Naive B cell (primary cell): Measurements from ENCODE around the gene DCBLD1. TPM values are rescaled to one million over a fixed set of nuclear protein-coding genes. Genes with fewer than 3 reads are reported as not detected.

Source experiments
- ATAC-seq, 2 donors: fragments of 150-1000 bp; cut with Tn5 transposase; 2 replicates each; pipeline ENCODE4 v1.10.0; 2021; ENCODE audit warnings: low read depth in 2 of 2, mild to moderate bottlenecking in 2 of 2, moderate library complexity in 2 of 2
- DNase-seq: peaks from one replicate; pipeline ENCODE4 v3.0.0; 2022
- H3K27ac Mint-ChIP-seq, 6 donors: one replicate each; pipeline ENCODE4 v1.8.0; 2020 to 2022; ENCODE audit warnings: mild to moderate bottlenecking in 6 of 6, mixed read lengths in 6 of 6, moderate library complexity in 5 of 6, inconsistent platforms in 2 of 6
- H3K27me3 Mint-ChIP-seq, 3 donors: one replicate each; pipeline ENCODE4 v1.8.0; 2021 to 2022; ENCODE audit warnings: mixed read lengths in 3 of 3, mild to moderate bottlenecking in 1 of 3
- H3K36me3 Mint-ChIP-seq, 2 donors: one replicate each; pipeline ENCODE4 v1.8.0; 2020 to 2022; ENCODE audit warnings: mixed read lengths in 2 of 2, inconsistent platforms in 1 of 2, mild to moderate bottlenecking in 1 of 2
- H3K4me1 Mint-ChIP-seq, 3 donors: one replicate each; pipeline ENCODE4 v1.8.0; 2020 to 2022; ENCODE audit warnings: mixed read lengths in 3 of 3, inconsistent platforms in 1 of 3, mild to moderate bottlenecking in 1 of 3, moderate library complexity in 1 of 3
- H3K4me3 Mint-ChIP-seq, 8 donors: one replicate each; pipeline ENCODE4 v1.8.0; 2020 to 2022; ENCODE audit warnings: mild to moderate bottlenecking in 8 of 8, mixed read lengths in 8 of 8, moderate library complexity in 8 of 8, inconsistent platforms in 2 of 8
- H3K9me3 Mint-ChIP-seq, 7 donors: one replicate each; pipeline ENCODE4 v1.8.0; 2020 to 2022; ENCODE audit warnings: mixed read lengths in 7 of 7, mild to moderate bottlenecking in 5 of 7, inconsistent platforms in 2 of 7, moderate library complexity in 1 of 7
- polyA plus RNA-seq, 6 donors: library from polyadenylated mRNA; unstranded; fragments of 300-500 nt; fragmentation: Illumina TruSeq; gene quantifications; one replicate each; pipeline ENCODE4 v1.2.3, GENCODE V29; 2021; ENCODE audit warnings: low read depth in 6 of 6

DCBLD1 gene
- polyA plus RNA-seq, 6 donors from 2014 or later, result 0.23 to 0.65 (median 0.34) TPM; not detected in 3

DNA sequence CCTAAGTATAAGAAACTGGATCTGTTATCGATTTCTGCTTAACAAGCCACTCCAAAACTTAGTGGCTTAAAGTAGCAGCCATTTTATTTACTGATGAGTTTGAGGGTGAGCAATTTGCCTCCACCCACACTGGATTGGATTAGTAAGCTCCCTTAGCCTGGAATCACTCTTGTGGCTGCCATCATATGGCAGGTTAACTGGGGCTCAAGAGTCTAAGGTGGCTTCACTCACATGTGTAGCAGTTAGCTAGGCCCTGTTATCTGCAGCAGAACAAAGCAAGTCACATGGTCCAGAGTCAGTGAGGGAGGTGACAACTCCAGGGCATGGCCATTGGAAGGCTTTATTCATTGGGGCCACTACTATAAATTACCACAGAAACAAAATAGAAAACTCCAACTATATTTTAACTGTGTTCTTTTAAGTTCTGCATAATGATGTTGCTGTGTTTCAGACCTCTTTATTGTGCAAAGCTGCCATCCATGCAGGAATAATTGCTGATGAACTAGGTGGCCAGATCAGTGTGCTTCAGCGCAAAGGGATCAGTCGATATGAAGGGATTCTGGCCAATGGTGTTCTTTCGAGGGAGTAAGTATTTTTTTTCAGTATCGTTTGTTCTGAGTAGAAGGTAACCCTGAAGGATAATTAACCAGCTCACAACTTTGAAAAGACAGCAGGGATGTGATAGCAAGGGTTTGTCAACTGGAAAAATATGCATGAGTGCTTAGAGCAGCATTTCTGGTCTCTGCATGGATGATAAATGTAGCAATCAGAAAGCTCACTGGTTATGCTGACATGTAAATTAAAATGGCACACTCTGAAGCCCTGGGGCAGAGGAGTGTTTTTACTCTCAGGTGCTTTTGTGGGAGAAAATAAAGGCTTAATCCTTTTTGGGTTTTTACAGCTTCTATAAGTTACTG lies 49.6 kb downstream of the DCBLD1 start:
- no peak for ATAC-seq
- no peak for DNase-seq
- Mint-ChIP-seq H3K27ac (no peak overlapping the region), H3K9me3 (no peaks in the 10 kb centered on the region), H3K27me3 (peaks cover 9 to 28% (median 13%) of the 10 kb centered on the region in 3 donors), H3K4me3 (no peak overlapping the region), H3K4me1 (no peaks in the 10 kb centered on the region), H3K36me3 (no peaks in the 10 kb centered on the region)

DNA sequence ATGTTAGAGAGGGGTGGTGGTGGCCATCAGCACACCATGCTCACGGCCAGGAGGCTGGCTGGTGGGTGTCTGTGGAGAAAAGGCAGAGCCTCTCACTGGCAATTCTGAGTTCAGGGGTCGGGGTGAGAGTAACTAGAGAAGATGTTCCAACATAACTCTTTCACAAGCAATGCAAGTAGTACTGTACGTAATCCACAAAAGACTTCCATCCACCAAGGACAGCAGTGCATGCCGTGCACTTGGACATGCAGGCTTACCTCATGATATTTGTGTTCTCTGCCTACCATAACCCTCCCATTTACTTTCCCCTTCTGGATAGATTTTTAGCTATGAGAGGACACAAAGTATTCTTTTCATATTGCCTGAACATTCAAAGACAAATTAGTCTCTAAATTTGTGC lies 51.3 kb downstream of the DCBLD1 start:
- DNase-seq (no peak), ATAC-seq (no peak)
- H3K9me3 Mint-ChIP-seq, result no peaks in the 10 kb centered on the region
- H3K27me3 Mint-ChIP-seq, result peaks cover 9 to 28% (median 9%) of the 10 kb centered on the region in 3 donors
- H3K36me3 Mint-ChIP-seq, result no peaks in the 10 kb centered on the region
- no peaks in the 10 kb centered on the region for H3K4me1 Mint-ChIP-seq
- H3K27ac Mint-ChIP-seq, result no peak overlapping the region
- no peak overlapping the region for H3K4me3 Mint-ChIP-seq

DNA sequence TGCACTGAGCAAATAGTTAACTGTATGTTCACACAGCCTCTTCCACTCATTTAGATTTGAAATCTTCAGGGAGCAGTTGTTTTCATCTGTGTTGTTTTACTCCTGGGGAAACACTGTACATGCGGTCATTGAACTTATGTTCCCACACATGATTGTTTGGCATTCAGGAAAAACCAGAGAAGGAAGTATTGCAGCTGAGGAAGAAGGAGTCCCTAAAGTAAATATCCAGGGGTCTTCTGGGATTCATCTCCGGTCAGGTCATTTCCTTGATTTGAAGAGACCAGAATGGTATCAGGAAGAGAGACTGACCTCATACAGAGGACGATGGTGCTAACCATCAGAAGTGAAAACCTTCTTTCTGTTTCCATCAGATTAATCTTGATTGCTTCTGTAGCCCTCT lies 52.5 kb downstream of the DCBLD1 start:
- peaks cover 9 to 28% (median 11%) of the 10 kb centered on the region in 3 donors for H3K27me3 Mint-ChIP-seq
- H3K9me3 Mint-ChIP-seq, result no peaks in the 10 kb centered on the region
- H3K27ac Mint-ChIP-seq, result no peak overlapping the region
- ATAC-seq, result no peak
- DNase-seq, result no peak
- no peaks in the 10 kb centered on the region for H3K4me1 Mint-ChIP-seq
- H3K4me3 Mint-ChIP-seq, result no peak overlapping the region
- H3K36me3 Mint-ChIP-seq, result no peaks in the 10 kb centered on the region

DNA sequence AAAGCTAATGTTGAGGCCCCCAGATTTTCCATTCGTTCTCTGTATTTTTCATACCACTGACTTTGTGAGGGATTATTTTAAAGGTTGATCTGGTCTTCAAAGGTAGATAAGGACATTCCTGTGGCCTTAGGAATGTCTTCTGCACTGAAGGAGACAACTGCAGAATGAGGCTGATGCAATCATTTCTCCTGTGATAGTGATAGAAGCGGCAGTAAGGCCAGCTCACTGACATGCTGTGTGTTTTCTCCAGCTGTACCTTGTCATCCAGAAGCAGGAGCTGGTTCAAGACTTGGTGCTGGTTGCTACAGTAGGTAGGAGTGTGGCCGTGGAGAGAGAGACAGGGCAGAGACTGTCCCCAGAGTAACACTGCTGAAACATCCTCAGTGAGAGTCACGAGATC lies 53.8 kb downstream of the DCBLD1 start:
- Mint-ChIP-seq H3K9me3 (no peaks in the 10 kb centered on the region), H3K27ac (no peak overlapping the region), H3K36me3 (no peaks in the 10 kb centered on the region), H3K4me3 (no peak overlapping the region), H3K27me3 (peaks cover 9 to 33% (median 15%) of the 10 kb centered on the region in 3 donors), H3K4me1 (no peaks in the 10 kb centered on the region)
- ATAC-seq (no peak), DNase-seq (no peak)

DNA sequence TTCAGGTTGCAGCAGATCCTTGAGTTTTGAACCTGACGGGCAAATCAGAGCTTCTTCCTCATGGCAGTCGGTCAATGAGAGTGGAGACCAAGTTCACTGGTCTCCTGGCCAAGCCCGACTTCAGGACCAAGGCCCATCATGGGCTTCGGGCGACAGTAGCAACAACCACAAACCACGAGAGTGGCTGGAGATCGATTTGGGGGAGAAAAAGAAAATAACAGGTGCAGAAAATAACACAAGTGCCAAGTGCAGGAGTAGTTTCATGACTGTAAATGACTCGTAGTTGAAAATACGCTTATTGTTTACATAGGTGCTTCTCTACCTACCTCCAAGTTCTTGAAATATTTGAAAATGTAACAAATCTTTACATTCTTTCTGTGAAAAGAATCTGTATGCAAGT lies 56.1 kb downstream of the DCBLD1 start:
- DNase-seq (no peak), ATAC-seq (no peak)
- Mint-ChIP-seq H3K4me3 (no peak overlapping the region), H3K36me3 (no peaks in the 10 kb centered on the region), H3K4me1 (no peaks in the 10 kb centered on the region), H3K27me3 (peaks cover 4 to 27% (median 15%) of the 10 kb centered on the region in 3 donors), H3K27ac (no peak overlapping the region), H3K9me3 (no peaks in the 10 kb centered on the region)

DNA sequence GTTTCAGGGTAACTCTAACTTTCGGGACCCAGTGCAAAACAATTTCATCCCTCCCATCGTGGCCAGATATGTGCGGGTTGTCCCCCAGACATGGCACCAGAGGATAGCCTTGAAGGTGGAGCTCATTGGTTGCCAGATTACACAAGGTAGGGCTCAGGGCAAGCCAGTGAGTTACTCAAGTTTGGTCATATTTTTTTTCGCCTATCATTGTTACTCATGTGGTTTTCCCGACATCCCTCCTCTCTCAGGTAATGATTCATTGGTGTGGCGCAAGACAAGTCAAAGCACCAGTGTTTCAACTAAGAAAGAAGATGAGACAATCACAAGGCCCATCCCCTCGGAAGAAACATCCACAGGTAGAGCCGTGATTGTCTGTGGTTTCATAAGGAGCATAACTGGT lies 58.2 kb downstream of the DCBLD1 start:
- DNase-seq (no peak), ATAC-seq (no peak)
- H3K27me3 Mint-ChIP-seq, result peaks cover 0 to 23% (median 15%) of the 10 kb centered on the region in 3 donors
- no peak overlapping the region for H3K4me3 Mint-ChIP-seq
- no peaks in the 10 kb centered on the region for H3K4me1 Mint-ChIP-seq
- no peak overlapping the region for H3K27ac Mint-ChIP-seq
- no peaks in the 10 kb centered on the region for H3K36me3 Mint-ChIP-seq
- H3K9me3 Mint-ChIP-seq, result no peaks in the 10 kb centered on the region

DNA sequence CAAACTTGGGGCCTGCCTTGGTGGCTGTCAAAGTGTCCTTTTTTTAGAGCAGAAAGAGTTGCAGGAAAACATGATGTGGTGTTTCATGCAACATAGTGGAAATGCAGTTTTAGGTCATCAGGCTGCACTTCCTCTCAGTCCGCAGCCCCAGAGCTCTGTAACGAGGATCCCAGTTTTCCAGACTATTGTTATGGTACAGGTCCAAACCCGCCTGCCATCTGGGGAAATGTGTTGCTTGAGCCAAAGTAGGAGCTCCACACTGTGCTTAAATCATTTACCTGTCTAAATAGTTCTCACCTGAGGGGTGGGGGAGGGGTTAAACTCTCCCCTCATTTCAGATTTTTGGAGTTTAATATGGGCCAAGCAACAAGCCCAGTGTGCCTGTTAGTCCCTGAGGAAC lies 60.0 kb downstream of the DCBLD1 start:
- DNase-seq, result no peak
- Mint-ChIP-seq H3K36me3 (no peaks in the 10 kb centered on the region), H3K4me3 (no peak overlapping the region), H3K9me3 (no peaks in the 10 kb centered on the region), H3K27ac (no peak overlapping the region), H3K27me3 (peaks cover 13 to 28% (median 18%) of the 10 kb centered on the region in 3 donors), H3K4me1 (peaks cover 2 to 8% (median 4%) of the 10 kb centered on the region in 3 donors)
- no peak for ATAC-seq

DNA sequence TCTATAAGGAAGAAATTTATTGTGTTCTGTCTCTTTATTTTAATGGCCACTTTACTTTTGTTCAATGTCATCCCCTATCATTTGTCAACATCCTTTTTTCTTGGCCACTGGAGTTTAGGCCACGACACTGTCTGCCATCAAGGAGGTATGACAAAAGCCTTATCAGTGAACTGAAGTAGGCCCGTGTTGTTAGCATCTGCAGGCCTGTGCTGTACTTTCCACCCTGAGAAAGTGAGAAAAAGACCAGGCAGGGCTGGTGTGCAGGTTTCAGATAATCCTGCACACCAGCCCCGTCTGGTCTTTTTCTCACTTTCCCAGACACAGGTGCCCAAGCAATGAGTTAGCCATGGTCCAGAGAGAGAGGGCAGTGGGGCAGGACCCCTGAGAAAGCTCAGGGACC lies 62.2 kb downstream of the DCBLD1 start:
- H3K36me3 Mint-ChIP-seq, result no peaks in the 10 kb centered on the region
- H3K27me3 Mint-ChIP-seq, result peaks cover 16 to 29% (median 19%) of the 10 kb centered on the region in 3 donors
- no peaks in the 10 kb centered on the region for H3K9me3 Mint-ChIP-seq
- no peak overlapping the region for H3K4me3 Mint-ChIP-seq
- H3K27ac Mint-ChIP-seq, result no peak overlapping the region
- ATAC-seq (no peak), DNase-seq (no peak)
- H3K4me1 Mint-ChIP-seq, result peaks cover 4 to 25% (median 6%) of the 10 kb centered on the region in 3 donors

DNA sequence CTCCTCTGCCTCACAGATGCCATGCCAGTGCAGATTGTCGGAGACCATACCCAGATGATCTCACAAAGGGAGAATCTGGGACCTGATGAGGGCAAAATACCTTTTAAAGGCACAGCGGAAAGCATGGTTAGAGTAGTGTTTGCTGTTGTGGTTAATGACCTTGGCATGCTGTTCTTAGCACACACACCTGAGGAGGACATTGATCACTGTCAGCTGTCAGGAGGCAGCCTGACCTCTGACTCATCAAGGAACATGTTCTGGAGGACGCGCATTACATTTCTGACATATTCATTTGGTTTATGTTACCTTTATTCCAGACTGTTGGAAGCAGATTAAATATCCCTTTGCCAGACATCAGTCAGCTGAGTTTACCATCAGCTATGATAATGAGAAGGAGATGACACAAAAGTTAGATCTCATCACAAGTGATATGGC lies 62.7 kb downstream of the DCBLD1 start:
- Mint-ChIP-seq H3K9me3 (no peaks in the 10 kb centered on the region), H3K27ac (no peak overlapping the region), H3K4me3 (peak overlapping the region in 1 of 8 donors; percentile 49), H3K4me1 (peaks cover 4 to 27% (median 6%) of the 10 kb centered on the region in 3 donors), H3K36me3 (no peaks in the 10 kb centered on the region), H3K27me3 (peaks cover 16 to 27% (median 16%) of the 10 kb centered on the region in 3 donors)
- ATAC-seq, result no peak
- DNase-seq, result no peak

DNA sequence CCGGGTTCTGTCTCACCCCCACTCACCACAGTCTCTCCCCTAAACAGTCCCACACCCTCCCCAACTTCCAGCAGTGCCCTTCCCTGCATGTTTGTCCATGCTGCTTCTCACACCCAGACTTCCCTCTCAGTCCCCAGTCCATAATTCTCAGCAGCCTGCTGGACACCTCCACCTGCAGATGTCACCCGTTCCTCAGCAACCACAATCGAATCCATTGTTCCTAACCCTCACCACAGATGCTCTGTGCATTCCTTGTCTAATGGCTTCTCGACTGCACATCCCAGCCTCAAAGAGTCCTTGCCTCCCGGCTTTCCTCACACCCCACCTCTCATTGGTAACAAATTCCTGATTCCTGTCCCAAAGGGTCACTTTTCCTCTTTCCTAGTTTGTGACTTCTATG lies 64.2 kb downstream of the DCBLD1 start:
- H3K27ac Mint-ChIP-seq, result peak overlapping the region in 2 of 6 donors; percentile 0 to 34
- no peaks in the 10 kb centered on the region for H3K36me3 Mint-ChIP-seq
- DNase-seq (no peak), ATAC-seq (no peak)
- peak overlapping the region in 6 of 8 donors; percentile 2 to 83 (median 60) for H3K4me3 Mint-ChIP-seq
- H3K4me1 Mint-ChIP-seq, result peaks cover 4 to 27% (median 6%) of the 10 kb centered on the region in 3 donors
- peaks cover 16 to 24% (median 19%) of the 10 kb centered on the region in 3 donors for H3K27me3 Mint-ChIP-seq
- H3K9me3 Mint-ChIP-seq, result no peaks in the 10 kb centered on the region

DNA sequence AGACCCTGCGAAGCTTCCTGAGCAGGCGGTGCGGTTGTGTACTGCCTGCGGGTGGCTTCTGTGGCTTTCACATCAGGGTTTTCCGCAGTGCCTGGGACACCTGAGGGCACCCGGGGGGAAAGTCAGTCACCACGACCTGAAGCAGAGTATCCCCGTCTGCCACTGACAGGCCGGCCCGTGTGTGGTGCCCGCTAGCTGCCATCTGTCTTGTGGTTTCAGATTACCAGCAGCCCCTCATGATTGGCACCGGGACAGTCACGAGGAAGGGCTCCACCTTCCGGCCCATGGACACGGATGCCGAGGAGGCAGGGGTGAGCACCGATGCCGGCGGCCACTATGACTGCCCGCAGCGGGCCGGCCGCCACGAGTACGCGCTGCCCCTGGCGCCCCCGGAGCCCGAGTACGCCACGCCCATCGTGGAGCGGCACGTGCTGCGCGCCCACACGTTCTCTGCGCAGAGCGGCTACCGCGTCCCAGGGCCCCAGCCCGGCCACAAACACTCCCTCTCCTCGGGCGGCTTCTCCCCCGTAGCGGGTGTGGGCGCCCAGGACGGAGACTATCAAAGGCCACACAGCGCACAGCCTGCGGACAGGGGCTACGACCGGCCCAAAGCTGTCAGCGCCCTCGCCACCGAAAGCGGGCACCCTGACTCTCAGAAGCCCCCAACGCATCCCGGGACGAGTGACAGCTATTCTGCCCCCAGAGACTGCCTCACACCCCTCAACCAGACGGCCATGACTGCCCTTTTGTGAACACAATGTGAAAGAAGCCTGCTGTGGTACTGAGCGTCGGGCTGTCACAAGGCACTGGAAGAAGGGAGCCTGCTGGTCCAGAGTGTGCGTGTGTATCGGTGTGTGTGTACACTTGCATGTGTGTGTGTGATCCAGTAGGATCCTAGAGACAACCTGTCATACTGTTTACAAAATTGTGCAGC lies 65.5 kb downstream of the DCBLD1 start:
- peaks cover 16 to 24% (median 19%) of the 10 kb centered on the region in 3 donors for H3K27me3 Mint-ChIP-seq
- no peaks in the 10 kb centered on the region for H3K36me3 Mint-ChIP-seq
- DNase-seq, result peak; percentile 29
- peak overlapping the region; percentile 56 to 85 (median 78) for H3K4me3 Mint-ChIP-seq
- peak overlapping the region in 2 of 6 donors; percentile 33 to 93 for H3K27ac Mint-ChIP-seq
- peaks cover 4 to 27% (median 6%) of the 10 kb centered on the region in 3 donors for H3K4me1 Mint-ChIP-seq
- no peaks in the 10 kb centered on the region for H3K9me3 Mint-ChIP-seq
- ATAC-seq, result peak; percentile 70

DNA sequence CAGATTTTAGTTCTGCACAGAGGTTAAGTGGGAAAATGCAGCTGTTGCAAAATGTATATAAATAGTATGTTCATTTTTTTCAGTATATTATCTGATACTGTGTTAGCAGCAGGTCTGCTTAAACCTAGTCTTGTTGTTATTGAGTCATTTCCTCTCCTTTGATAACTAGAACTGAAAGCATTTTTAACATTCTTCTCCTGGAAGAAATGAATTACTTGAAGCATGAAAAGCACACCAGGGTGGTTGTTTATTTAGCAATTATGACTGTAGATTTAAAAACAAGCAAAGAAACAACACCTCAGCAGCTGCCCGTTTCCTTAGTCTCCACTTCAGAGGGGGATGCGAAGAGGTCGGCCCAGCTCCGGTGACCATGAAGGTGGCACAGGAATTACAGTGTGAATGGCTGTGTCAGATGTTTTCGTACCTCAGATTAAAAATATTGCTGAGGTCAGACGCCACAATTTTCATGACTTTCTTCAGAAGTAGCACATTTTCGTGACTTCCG lies 66.4 kb downstream of the DCBLD1 start:
- H3K4me3 Mint-ChIP-seq, result peak overlapping the region in 4 of 8 donors; percentile 39 to 83 (median 81)
- peaks cover 4 to 27% (median 6%) of the 10 kb centered on the region in 3 donors for H3K4me1 Mint-ChIP-seq
- no peaks in the 10 kb centered on the region for H3K9me3 Mint-ChIP-seq
- ATAC-seq (no peak), DNase-seq (no peak)
- H3K27me3 Mint-ChIP-seq, result peaks cover 16 to 24% (median 19%) of the 10 kb centered on the region in 3 donors
- no peaks in the 10 kb centered on the region for H3K36me3 Mint-ChIP-seq
- H3K27ac Mint-ChIP-seq, result no peak overlapping the region

DNA sequence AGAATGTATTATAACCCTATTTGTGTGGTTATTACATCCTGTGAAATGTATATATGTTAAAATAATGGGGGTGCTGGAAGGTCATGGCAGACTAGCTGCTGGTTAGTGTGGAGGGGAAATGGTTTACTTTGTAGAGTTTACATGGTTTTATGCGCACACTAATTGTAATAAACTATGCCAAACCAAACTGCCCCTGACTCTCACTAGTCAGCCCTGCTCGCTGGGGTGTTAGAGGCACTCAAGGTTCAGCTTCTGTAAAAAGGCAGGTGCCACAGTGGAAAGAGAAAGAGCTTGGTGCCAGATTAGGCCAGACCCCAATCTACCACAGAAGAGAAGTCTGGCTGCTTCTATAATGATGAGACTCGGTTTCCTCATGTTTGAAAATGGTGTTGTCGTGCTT lies 67.1 kb downstream of the DCBLD1 start:
- H3K4me1 Mint-ChIP-seq, result peaks cover 4 to 27% (median 6%) of the 10 kb centered on the region in 3 donors
- DNase-seq (no peak), ATAC-seq (peak in 1 of 2 donors; percentile 20)
- no peaks in the 10 kb centered on the region for H3K36me3 Mint-ChIP-seq
- peaks cover 16 to 24% (median 19%) of the 10 kb centered on the region in 3 donors for H3K27me3 Mint-ChIP-seq
- peak overlapping the region in 2 of 8 donors; percentile 31 to 52 for H3K4me3 Mint-ChIP-seq
- peak overlapping the region in 1 of 6 donors; percentile 17 for H3K27ac Mint-ChIP-seq
- no peaks in the 10 kb centered on the region for H3K9me3 Mint-ChIP-seq
